HG03558 (cell line): ENCODE measurements around the gene UTP3.
A peak's percentile ranks its signal among the peaks of the same experiment; 100 is the strongest.
"Not testable (repeated sequence)": the region's sequence is repeated elsewhere in the genome, so short reads cannot be mapped to it uniquely, and the experiment has no call there.

Experiments used
- ATAC-seq: cut with Tn5 transposase; IDR thresholded peaks from one replicate; pipeline ENCODE4 v1.9.1; 2021; ENCODE audit warnings: moderate number of reproducible peaks; ENCODE audit not compliant: unreplicated experiment; ENCODE audit errors: extremely low read depth

UTP3 gene

DNA sequence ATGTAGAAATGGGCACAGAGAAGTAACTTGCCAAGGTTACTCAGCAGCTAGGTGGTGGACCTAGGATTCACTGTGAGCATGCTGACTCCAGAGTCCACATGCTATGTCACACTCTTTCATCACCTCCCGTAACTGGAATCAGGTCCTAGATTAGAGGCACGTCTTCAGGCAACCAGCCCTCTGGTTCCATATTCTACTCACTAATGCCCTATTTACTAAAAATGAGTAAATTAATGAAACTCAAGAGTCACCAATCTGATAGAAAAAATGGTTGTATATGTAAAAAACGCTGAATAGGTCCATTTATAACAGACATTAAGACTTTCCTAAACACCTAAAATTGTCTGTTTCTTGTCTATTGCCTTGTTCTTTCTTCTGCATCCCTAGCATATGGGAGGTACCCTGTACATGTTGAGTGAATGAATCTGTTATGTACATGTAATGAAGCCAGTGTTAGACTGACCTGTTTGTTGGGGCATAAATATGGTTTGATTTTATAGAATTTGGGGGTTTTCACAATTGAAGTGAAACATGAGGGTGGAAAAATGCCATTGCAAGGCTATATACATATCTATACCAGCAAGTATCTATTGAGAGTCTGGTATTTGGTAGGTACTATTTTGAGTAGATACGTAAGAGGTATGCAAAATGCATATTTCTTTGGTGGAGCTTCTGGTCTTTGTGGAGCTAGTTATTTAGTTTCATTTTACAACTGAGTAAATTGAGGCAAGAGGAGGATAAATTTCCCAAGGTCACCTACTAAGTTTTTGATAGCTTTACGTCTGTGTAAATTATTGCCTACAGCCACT, 26.0 kb downstream of the UTP3 start:
- peak; percentile 45 for ATAC-seq

DNA sequence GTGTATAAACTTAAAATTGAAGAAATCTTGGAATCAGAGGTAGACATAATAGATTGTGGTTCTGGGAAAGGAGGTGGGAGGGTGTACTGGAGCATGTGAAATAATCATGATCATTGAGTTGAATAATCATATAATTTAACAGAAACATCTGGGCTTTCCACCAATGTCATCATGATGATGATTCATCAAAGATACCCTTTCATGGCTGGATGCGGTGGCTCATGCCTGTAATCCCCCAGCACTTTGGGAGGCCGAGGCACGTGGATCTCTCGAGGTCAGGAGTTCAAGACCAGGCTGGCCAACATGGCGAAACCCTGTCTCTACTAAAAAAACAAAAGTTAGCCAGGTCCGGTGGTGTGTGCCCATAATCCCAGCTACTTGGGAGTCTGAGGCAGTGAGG, 26.8 kb downstream of the UTP3 start:
- peak; percentile 7 for ATAC-seq

DNA sequence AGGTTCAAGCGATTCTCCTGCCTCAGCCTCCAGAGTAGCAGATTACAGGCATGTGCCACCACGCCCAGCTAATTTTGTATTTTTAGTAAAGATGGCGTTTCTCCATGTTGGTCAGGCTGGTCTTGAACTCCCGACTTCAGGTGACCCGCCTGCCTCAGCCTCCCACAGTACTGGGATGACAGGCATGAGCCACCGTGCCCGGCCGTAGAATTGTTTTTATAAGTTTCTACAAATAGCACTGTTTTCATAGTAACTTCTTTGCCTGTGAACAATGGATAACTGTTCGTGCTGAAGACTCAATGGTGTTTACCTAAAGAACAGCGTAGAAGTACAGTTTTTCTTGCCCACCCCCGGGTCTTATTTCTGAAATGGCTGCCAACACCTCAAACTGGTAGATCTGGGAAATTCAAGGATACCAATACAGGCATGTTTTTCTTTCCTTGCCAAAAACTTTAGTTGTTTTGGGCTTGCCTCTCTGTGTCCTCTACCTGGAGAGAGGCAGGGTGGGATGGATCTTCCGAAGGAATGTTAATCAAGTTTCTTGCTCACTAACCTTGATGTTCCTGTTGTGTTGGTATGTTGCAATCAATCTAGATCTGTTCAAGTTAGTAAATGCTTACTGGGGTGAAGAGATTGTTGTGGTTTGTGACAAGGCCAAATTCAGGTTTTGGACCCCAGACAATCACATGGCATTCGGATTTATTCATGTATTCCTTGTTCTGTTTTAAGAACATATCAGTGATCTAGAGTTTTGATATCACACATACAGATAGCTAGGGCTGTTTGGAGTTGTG, 30.7 kb downstream of the UTP3 start:
- ATAC-seq = no peak

DNA sequence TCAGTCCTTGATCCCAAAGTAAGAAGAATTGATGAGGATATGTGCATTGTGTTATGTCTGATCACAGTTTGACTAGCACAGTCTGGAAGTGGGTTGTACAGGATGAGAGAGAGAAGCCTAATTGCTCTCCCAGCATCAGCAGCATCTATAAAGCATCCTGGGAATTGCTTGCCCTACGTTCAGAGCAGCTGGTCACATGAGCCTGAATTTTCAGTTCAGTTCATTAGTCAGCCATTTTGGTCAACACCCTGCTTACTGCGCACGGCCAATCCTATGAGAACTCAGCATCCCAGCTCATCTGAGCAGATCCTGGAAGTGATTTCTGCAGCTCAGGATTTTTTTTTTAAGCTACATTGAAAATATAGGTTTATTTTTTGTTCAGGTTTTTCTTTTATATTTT, 33.4 kb downstream of the UTP3 start, which contains the start of gene RUFY3:
Gene RUFY3 (plus strand): TSS at position 218 of the 400 bp plus-strand sequence. CDS start 610 bp downstream, outside the sequence.
- no peak for ATAC-seq

DNA sequence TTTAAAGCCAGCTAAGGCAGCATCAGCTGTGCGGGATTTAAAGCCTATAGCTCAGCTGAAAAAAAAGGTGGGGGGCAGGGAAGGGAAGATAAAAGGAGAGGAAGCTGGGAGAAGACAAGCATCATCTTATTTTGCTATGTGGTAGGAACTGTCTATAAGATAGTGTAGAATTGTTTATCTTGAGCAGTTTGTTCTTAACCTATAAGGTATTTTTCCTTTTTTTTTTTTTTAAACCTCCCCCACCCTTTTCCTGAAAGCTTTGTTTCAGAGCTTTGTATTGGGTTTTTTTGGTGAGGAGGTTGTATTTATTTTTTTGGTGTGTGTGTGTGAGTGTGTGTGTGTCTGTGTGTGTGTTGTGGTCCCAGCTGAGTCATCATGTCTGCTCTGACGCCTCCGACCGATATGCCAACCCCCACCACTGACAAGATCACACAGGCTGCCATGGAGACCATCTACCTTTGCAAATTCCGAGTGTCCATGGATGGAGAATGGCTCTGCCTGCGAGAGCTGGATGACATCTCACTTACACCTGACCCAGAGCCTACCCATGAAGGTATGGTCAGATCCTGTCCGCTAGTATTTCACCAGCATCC, 34.0 kb downstream of the UTP3 start:
- no peak for ATAC-seq

DNA sequence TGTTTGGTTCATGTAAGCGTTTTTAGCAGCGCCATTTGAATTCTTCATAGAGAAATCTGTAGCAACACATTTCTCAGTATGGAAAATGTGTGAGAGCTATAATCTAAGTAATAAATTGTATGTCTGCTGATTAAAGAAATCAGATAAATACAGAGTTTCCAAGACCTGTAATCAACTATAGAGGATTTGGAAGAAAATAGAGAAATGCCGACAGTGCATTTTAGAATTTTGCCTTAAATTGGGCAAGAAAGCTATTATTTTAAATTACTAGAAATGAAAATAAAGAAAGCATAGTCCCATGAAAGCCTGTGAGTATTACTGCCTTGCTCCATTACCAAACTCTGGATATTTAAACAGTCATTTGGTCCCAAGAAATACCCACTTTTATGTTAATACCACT, 36.1 kb downstream of the UTP3 start:
- ATAC-seq = no peak

DNA sequence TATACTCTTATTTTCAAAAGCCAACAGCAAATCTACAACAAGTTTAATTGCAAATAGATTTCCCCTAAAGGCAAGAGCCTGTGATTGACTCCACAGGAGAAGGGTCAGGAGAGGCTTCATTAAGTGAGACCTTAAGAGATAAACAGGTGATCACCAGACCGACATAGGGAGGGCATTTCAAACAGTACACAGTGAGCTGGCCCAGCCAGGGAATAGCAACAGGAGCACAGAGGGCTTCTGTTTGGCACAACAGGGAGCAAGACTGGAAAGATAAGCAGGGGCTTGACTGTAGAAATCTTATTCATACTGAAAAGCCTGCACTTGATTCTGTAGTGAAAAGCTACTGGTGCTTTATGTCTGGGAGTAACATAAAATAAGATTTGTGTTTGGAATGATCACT, 37.3 kb downstream of the UTP3 start:
- no peak for ATAC-seq

DNA sequence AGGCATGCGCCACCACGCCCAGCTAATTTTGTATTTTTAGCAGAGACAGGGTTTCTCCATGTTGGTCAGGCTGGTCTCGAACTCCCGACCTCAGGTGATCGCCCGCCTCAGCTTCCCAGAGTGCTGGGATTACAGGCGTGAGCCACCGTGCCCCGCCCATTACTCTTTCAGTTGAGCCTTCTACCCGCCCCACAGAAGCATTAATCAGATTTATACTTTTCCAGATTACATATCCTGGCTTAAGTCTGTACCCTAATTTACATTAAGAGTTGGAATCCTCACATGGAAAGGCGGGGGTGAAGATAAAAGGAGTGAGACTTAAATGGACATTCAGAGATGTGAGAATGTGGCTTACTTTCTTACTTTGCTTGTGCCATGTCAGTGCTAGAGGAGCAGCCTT, 38.2 kb downstream of the UTP3 start:
- ATAC-seq = not testable (repeated sequence)

DNA sequence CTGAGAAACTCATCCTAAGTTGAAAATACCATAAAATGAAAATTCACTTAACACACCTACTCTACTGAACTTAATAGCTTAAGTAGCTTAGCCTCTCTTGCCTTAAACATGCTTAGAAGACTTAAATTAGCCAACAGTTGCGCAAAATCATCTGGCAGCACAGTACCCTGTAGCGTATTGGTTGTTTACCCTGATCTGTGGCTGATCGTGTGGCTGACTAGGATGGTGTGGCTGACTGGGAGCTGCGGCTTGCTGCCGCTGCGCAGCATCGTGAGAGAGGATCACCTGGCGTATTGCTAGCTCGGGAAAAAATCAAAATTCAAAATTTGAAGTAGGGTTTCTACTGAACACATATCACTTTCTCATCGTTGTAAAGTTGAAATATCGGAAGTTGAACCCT, 39.8 kb downstream of the UTP3 start:
- no peak for ATAC-seq

DNA sequence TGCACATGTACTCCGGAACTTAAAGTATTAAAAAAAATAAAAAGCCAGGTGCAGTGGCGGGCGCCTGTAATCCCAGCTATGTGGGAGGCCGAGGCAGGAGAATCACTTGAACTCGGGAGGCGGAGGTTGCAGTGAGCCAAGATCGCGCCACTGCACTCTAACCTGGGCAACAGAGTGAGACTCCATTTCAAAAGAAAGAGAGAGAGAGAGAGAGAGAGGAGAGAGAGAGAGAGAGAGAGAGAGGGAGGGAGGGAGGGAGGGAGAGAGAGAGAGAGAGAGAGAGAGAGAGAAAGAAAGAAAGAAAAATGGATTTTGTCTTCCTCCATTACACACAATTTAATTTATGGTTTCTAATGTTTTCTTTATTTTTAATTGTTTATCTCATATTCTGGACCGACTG, 44.5 kb downstream of the UTP3 start:
- not testable (repeated sequence) for ATAC-seq

DNA sequence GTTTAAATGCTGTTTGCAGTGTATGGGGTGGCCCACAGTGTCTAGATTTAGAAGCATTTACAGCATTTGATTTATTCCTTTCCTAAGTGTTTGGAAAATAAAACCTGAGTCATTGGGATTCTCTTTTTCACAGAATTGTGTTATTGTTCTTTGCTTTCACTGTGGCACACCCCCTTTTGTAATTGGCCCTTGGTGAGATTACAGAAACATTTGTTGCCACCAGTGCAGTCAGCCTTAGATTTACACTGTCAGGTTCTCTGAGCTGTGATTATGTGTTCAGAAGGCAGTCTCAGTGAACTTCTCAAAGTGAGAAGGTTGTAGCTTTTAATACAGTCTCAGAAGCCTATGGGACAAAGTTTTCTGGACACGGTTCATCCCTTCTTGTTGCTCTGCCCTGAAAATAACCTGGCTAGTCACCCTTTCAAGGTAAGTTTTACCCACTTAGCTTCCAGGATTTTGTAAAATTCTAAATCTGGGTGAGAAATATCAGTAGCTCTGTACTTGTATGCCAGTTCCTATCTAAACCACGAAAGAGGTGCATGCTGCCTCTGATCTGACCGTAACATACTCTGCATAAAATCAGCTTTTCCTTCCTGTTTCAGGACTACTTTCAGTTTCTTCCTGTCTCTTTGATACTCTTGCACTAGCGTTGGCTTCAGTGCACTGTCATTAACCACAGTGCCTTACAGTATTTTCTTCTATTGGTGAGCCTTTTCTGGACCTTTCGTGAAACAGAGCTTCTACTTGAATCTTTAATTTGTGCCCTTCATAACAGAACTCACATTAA, 46.0 kb downstream of the UTP3 start:
- peak; percentile 91 for ATAC-seq

DNA sequence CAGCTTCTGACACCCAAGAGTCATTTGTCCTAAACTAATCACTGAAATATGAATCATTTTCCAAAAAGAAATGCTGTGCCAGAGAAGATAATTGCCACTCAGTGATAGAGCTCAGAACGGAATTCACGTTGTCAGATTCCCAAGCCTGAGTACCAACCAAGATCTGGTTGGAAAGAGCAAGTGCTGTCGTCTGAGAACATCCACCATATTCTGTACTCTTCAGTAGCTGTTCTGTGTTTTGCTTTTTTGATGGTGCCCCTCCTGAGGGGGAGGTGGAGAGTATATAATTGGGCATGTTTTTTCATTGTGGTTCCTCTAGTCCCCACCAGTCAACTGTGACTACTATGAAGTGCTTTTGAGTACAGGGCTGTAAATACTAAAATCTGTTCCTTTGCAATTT, 46.6 kb downstream of the UTP3 start:
- ATAC-seq = no peak

DNA sequence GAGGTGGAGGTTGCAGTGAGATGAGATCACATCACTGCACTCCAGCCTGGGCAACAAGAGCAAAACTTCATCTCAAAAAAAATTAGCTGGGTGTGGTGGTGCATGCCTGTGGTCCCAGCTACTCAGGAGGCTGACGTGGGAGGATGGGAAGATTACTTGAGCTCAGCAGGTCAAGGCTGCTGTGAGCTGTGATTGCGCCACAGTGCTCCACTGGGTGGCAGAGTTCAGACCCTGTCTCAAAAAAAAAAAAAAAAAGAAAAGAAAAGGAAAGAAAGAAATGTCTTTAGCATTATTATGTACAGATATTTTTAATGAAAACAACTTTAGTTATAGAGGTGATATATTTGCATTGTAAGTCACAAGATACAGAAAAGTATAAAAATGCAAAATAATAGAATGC, 47.6 kb downstream of the UTP3 start:
- not testable (repeated sequence) for ATAC-seq

DNA sequence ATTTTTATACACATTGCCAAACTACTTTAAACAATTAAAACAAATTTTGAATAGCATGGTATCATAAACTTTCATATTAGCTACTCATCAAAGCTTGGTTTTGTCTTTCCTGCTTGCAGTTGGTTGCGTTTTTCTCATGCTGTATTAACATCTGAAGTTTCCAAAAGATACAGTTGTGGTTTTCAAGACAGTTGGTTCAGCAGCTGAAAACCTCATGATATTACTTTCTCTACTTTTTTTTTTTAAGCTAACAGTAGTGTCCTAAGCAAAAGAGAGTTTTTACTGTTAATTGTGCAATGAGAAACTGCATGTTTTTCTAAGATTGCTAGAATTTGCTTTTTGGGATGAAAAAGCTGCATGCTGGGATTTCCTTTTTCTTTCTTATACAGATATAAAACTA, 48.7 kb downstream of the UTP3 start:
- no peak for ATAC-seq

DNA sequence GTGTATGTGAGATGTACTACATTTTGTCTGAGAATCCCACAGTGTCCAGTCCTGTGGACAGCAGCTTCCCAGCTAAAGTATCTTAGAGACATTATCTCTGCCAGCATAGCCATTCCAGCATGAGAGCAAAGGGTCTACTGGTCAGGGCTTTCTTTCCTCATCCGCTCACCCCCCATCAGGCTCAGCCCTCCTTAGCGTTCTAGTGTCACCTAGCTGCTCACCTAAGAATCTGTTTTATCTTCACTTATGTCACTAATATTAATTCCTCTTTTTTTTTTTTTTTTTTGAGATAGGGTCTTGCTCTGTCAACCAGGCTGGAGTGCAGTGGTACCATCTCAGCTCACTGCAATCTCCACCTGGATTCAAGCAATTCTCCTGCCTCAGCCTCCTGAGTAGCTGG, 49.1 kb downstream of the UTP3 start:
- ATAC-seq = no peak

DNA sequence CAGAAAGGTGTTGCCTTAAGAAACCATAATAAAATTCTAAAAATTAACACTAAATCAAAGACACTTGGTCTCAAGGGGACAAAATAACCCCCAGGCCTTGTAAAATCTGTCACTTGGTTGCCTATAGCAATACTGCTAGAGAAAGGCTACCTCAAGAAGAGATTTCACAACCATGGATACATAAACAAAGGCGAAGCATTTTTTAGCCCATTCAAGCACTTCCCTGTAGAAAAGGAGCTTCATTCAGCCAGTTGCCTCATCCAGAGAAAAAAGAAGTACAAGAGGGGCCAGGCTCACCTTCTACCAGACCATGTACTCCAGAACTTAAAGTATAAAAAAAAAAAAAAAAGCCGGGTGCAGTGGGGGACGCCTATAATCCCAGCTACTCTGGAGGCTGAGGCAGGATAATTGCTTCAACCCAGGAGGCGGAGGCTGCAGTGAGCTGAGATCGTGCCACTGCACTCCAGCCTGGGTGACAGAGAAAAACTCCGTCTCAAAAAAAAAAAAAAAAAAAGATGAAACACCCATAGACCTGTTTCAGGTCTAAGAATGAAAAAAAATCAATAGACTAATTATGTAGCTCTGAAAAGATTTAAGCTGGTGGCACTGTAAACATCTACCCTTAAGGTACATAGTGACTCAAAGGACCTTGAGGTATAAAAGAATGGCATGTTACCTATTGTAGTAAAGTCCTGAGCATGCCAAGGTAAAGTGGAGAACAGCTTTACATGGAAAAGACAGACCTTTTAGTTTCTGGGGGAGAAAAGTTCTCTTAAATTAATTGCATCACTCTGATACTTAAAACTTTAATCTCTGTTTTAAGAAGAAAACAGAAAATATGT, 51.4 kb downstream of the UTP3 start:
- no peak for ATAC-seq
